Activated CD8-positive, alpha-beta memory T cell treated with anti-CD3 and anti-CD28 coated beads, Interleukin-2, amount 50 U/mL, for 24 hours (primary cell): Measurements from ENCODE around the gene LHFPL2.
"Not testable (repeated sequence)": the region's sequence is repeated elsewhere in the genome, so short reads cannot be mapped to it uniquely, and the experiment has no call there.

ENCODE experiments used
- DNase-seq: peaks from one replicate; pipeline ENCODE4 v3.0.0-alpha.2; 2020; ENCODE audit errors: extremely low read depth

Gene LHFPL2

DNA sequence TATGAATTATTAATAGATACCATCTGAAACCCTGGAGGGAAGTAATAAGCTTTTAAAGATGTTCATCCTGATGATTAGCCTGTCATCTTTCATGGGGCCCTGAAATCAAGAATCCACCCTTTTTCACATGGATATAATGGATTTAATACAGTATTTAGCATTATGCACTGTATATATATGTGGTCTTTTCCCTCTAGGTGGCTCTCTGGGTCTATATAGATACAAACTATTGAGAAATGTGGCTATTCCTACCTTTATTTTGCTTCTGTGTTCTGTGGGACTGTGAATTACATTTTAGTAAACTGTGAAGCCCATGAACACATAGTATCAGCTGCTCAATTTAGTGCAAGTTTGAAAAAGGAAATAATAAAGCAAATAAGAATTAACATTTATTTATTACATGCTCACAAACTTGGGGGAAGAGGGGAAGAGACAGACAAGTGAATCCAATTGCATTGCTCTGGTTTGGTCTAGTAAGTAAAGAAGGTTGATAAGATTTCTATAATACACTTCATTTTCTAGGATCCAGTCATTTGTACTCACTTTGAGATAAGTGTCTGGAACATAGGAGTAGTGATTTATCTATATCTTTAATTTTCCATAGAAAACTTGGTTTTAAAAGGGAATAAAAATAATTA is 176.0 kb downstream of the LHFPL2 start:
- no peak for DNase-seq

DNA sequence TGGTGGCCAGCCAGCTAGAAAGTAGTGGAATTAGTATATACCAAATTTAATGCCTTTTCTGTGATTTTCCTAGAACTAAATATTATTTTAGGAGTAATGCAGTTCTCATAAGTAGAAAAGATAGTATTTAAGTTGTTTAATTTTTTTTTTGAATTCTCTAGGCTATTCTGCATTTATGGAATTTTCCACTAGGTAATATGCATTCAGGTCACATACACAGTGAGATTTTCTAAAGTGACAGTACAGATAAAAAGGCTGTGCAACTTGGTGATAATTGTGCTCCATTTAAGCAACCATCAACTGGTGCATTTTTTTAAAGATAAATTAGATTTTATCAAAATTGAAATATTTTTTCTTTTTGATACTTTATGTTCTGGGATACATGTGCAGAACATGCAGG is 176.7 kb downstream of the LHFPL2 start:
- DNase-seq: no peak

- DNase-seq: no peak
Measured at GRCh38 chr5:78467752-78468357, 180.7 kb downstream of the LHFPL2 start.

DNA sequence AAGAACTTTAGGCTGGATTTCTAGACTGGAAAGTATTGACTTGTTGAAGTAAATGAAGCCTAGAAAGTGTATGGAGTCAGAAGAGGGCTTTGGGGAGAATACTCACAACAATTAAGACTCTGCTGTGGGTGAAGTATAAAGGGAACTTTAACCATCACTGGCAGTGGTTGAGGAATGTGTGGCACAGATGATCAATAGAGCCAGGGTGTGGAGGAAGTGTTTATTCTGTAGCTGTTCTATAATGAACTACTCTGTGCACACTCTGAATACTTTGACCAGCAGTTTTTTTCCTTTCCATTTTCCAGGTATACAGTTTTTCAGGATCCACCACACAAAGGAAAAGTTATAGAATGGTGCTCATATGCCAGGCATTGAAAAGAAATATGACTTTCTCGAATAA is 181.4 kb downstream of the LHFPL2 start:
- no peak for DNase-seq

GRCh38 chr5:78458843-78459242 is 189.7 kb downstream of the LHFPL2 start:
- DNase-seq: no peak

DNA sequence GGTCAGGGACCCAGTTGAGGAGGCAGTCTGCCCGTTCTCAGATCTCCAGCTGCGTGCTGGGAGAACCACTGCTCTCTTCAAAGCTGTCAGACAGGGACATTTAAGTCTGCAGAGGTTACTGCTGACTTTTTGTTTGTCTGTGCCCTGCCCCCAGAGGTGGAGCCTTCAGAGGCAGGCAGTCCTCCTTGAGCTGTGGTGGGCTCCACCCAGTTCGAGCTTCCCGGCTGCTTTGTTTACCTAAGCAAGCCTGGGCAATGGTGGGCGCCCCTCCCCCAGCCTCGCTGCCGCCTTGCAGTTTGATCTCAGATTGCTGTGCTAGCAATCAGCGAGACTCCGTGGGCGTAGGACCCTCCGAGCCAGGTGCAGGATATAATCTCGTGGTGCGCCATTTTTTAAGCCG is 191.1 kb downstream of the LHFPL2 start:
- DNase-seq: not testable (repeated sequence)

DNA sequence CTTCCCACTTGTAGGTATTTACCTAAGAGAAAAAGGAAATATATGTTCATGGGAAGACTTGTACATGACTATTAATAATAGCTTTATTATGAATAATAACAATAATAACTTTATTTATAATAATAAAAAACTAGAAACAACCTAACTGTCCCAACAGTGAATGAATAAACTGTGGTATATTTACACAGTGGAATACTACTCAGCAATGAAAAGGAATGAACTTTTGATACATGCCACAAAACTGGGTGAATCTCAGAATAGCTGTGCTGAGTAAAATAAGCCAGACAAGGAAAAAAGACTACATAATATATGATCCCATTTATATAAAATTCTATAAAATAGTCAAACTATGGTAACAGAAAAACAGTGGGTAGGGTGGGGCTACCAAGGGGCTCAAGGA is 199.5 kb downstream of the LHFPL2 start:
- no peak for DNase-seq

DNA sequence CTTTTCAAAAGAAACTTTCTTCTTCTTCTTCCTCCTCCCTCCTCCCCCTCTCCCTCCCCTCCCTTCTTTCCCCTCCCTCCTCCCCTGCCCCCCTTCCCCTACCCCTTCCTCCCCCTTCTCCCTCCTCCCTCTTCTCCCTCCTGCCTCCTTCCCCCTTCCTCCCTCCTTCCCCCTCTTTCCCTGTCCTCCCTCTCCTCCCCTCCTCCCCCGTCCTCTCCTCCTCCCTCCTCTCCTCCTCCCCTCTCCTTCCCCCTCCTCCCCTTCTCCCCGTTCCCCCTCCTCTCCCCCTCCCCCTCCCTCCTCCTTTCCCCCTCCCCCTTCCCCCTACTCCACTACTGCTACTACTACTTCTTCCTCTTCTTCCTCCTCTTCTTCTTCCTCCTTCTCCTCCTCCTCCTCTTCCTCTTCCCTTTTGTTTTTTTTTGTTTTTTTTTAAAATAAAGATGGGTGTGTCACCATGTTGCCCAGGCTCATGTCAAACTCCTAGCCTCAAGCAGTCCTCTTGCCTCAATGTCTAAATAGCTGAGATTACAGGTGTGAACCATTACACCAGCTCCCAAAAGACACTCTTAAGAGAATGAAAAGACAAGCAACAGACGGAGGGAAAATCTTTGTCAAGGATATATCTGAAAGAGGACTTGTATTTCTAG is 200.7 kb downstream of the LHFPL2 start:
- DNase-seq: no peak
